HepG2 (cell line): ENCODE measurements around the gene JPH4. TPM values are rescaled to one million over a fixed set of nuclear protein-coding genes. Genes with fewer than 3 reads are reported as not detected.
A peak's percentile ranks its signal among the peaks of the same experiment; 100 is the strongest.

Experiments
- DNMT1 ChIP-seq: sonication (generic); formaldehyde crosslinking; IDR thresholded peaks from 2 replicates; pipeline ENCODE4 v1.5.1; 2020; ENCODE audit warnings: mild to moderate bottlenecking, missing genetic modification reagents
- JUN ChIP-seq: sonication (generic); formaldehyde crosslinking; IDR thresholded peaks from 2 replicates; pipeline ENCODE4 v1.4.0; 2020; ENCODE audit warnings: mild to moderate bottlenecking, missing genetic modification reagents
- MAZ ChIP-seq, 2 experiments: sonication (generic) in 1 of 2; formaldehyde crosslinking in 1 of 2; IDR thresholded peaks; 2 replicates each; pipeline versions ENCODE4 v1.5.0 to v1.6.1; 2012 to 2020; ENCODE audit warnings: low read depth in 2 of 2, mild to moderate bottlenecking in 2 of 2, borderline replicate concordance in 1 of 2, improper control_type of control experiment in 1 of 2, low read length in 1 of 2, missing genetic modification reagents in 1 of 2, moderate library complexity in 1 of 2
- NFAT5 ChIP-seq: sonication (generic); formaldehyde crosslinking; IDR thresholded peaks from 2 replicates; pipeline ENCODE4 v1.4.0; 2020; ENCODE audit warnings: missing genetic modification reagents
- NFATC3 ChIP-seq: sonication (generic); formaldehyde crosslinking; IDR thresholded peaks from 2 replicates; pipeline ENCODE4 v1.5.1; 2020; ENCODE audit warnings: mild to moderate bottlenecking, missing genetic modification reagents
- PHF21A ChIP-seq: sonication (generic); formaldehyde crosslinking; IDR thresholded peaks from 2 replicates; pipeline ENCODE4 v1.5.0; 2020; ENCODE audit warnings: mild to moderate bottlenecking, missing genetic modification reagents
- POLR2AphosphoS2 ChIP-seq: IDR thresholded peaks from 2 replicates; pipeline ENCODE4 v1.6.1; 2011; ENCODE audit warnings: low read depth, low read length, improper control_type of control experiment
- SOX6 ChIP-seq, 2 experiments: fragments of 450-650 bp in 1 of 2; sonication (generic) in 1 of 2; formaldehyde crosslinking in 1 of 2; IDR thresholded peaks; 2 replicates each; pipeline versions ENCODE4 v1.4.0 to v1.6.1; 2017 to 2020; ENCODE audit warnings: antibody characterized with exemption in 1 of 2, mild to moderate bottlenecking in 1 of 2, missing genetic modification reagents in 1 of 2
- ZBTB38 ChIP-seq: sonication (generic); formaldehyde crosslinking; IDR thresholded peaks from 2 replicates; pipeline ENCODE4 v1.5.1; 2020; ENCODE audit warnings: mild to moderate bottlenecking, missing genetic modification reagents
- ZNF143 ChIP-seq: sonication (generic); formaldehyde crosslinking; IDR thresholded peaks from 2 replicates; pipeline ENCODE4 v1.4.0; 2020; ENCODE audit warnings: missing genetic modification reagents
- ZNF260 ChIP-seq: sonication (generic); formaldehyde crosslinking; IDR thresholded peaks from 2 replicates; pipeline ENCODE4 v1.4.0; 2020; ENCODE audit warnings: missing genetic modification reagents, low read depth, mild to moderate bottlenecking, borderline replicate concordance
- ZNF383 ChIP-seq: sonication (generic); formaldehyde crosslinking; IDR thresholded peaks from 2 replicates; pipeline ENCODE4 v1.4.0; 2020; ENCODE audit warnings: missing genetic modification reagents, mild to moderate bottlenecking, borderline replicate concordance
- ZNF431 ChIP-seq: sonication (generic); formaldehyde crosslinking; IDR thresholded peaks from 2 replicates; pipeline ENCODE4 v1.9.0; 2022; ENCODE audit warnings: missing genetic modification reagents, low read depth, mild to moderate bottlenecking, borderline replicate concordance
- ZNF550 ChIP-seq: sonication (generic); formaldehyde crosslinking; IDR thresholded peaks from 2 replicates; pipeline ENCODE4 v1.4.0; 2020; ENCODE audit warnings: mild to moderate bottlenecking, missing genetic modification reagents, borderline replicate concordance
- ZNF619 ChIP-seq: sonication (generic); formaldehyde crosslinking; IDR thresholded peaks from 2 replicates; pipeline ENCODE4 v1.4.0; 2020; ENCODE audit warnings: mild to moderate bottlenecking, missing genetic modification reagents
- polyA plus RNA-seq, 8 experiments: library from polyadenylated mRNA; depleted of rRNA in 3 of 8; stranded (reverse) in 7 of 8; unstranded in 1 of 8; fragments of >200 nt; fragmentation: Illumina TruSeq in 4 of 8; extraction: Trizol in 4 of 8; gene quantifications; 2 replicates each; pipeline versions ENCODE4 v1.2.1 to v1.2.3, GENCODE V29; 2011 to 2016; ENCODE audit warnings: low read depth in 4 of 8, missing spikeins in 1 of 8, mixed read lengths in 1 of 8; ENCODE audit not compliant: insufficient read depth in 1 of 8
- total RNA-seq, 5 experiments: library from RNA; depleted of rRNA; stranded (reverse); fragments of >200 nt; fragmentation: Illumina TruSeq; extraction: Trizol; gene quantifications; 2 replicates each; pipeline ENCODE4 v1.2.3, GENCODE V29; 2016; ENCODE audit warnings: low read depth in 1 of 5
- TF ChIP-seq, protein P1 (sequence below), 2 experiments: sonication (generic) in 1 of 2; formaldehyde crosslinking in 1 of 2; IDR thresholded peaks; 2 replicates each; pipeline versions ENCODE4 v1.4.0 to v1.6.1; 2018 to 2020; ENCODE audit warnings: missing genetic modification reagents in 2 of 2, borderline replicate concordance in 1 of 2, low read depth in 1 of 2, mild to moderate bottlenecking in 1 of 2, missing biosample characterization in 1 of 2
- TF ChIP-seq, protein P2 (sequence below): IDR thresholded peaks from 2 replicates; pipeline ENCODE4 v1.6.1; 2012; ENCODE audit warnings: low read length, improper control_type of control experiment

Gene JPH4
- total and polyA plus RNA-seq, 2 of the 13 experiments (the other 11 are each of a cell fraction or from before 2014, with no cell fraction given): 0.08 to 0.22 TPM

DNA sequence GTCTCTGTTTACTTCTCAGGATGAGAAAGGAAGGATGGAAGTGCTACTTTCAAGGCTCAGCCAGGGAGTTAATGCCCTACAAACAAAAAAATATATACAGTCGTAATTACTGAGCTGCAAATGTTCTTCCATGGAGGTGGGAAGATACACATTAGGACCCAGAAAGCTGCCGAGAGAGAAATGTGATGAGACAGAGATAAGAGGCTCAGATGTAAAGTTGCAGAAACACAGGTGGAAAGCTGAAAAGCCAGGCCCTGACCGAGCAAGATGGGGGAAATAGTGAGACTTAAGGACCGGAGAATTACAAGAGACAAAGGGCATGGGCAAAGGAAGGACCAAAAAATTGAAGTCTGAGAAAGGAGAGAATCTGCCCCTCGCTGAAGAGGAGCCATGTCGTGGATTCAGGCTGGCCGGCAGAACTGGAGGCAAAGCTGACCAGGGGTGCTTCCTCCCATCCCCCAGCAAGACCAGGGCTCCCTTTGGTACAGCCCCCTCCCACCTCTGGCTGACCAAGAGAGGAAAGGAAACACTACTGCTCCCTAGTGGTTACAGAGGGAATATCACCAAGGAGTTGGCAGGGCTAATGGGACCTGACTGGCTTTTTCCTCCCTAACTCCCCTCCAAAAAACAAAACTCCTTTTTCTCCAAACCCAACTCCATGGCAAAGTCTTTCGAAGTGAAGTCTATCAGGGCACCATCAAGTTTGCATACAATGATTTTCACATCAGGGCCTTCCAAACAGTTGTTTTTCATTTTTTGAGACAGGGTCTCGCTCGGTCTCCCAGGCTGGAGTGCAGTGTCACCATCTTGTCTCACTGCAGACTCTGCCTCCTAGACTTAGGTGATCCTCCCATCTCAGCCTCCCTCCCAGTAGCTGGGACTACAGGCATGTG is 39.1 kb downstream of the JPH4 start (continued):
- TF ChIP-seq, protein P1, sequence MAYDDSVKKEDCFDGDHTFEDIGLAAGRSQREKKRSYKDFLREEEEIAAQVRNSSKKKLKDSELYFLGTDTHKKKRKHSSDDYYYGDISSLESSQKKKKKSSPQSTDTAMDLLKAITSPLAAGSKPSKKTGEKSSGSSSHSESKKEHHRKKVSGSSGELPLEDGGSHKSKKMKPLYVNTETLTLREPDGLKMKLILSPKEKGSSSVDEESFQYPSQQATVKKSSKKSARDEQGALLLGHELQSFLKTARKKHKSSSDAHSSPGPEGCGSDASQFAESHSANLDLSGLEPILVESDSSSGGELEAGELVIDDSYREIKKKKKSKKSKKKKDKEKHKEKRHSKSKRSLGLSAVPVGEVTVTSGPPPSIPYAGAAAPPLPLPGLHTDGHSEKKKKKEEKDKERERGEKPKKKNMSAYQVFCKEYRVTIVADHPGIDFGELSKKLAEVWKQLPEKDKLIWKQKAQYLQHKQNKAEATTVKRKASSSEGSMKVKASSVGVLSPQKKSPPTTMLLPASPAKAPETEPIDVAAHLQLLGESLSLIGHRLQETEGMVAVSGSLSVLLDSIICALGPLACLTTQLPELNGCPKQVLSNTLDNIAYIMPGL (CRISPR knock-in tag; IDR thresholded peaks at IDR 0.05; ENCODE audit: borderline replicate concordance in 1 of 2, low read depth in 1 of 2): peak; percentile 49 to 75; a peak in 3 of 4 replicates
- TF ChIP-seq NFAT5 (no peak), ZNF619 (CRISPR knock-in tag) (no peak), ZNF383 (CRISPR knock-in tag) (no peak), ZNF143 (CRISPR knock-in tag) (no peak), ZBTB38 (CRISPR knock-in tag) (no peak), MAZ (IDR thresholded peaks at IDR 0.05; ENCODE audit: borderline replicate concordance, low read depth, low read length) (0 out of 2 replicates have a peak, but pooled peaks have one; percentile 64), MAZ (CRISPR knock-in tag; IDR thresholded peaks at IDR 0.05; ENCODE audit: low read depth) (peak; percentile 64; the same call in 1 of the 2 replicates), SOX6 (IDR thresholded peaks at IDR 0.05) (no peak), SOX6 (CRISPR knock-in tag; IDR thresholded peaks at IDR 0.05) (peak; percentile 50), ZNF550 (peak; percentile 35; the same call in 1 of the 2 replicates), NFATC3 (CRISPR knock-in tag) (no peak), JUN (no peak), DNMT1 (CRISPR knock-in tag) (no peak), ZNF431 (CRISPR knock-in tag) (no peak), POLR2AphosphoS2 (no peak), PHF21A (CRISPR knock-in tag) (no peak), ZNF260 (CRISPR knock-in tag) (no peak)
- TF ChIP-seq, protein P2, sequence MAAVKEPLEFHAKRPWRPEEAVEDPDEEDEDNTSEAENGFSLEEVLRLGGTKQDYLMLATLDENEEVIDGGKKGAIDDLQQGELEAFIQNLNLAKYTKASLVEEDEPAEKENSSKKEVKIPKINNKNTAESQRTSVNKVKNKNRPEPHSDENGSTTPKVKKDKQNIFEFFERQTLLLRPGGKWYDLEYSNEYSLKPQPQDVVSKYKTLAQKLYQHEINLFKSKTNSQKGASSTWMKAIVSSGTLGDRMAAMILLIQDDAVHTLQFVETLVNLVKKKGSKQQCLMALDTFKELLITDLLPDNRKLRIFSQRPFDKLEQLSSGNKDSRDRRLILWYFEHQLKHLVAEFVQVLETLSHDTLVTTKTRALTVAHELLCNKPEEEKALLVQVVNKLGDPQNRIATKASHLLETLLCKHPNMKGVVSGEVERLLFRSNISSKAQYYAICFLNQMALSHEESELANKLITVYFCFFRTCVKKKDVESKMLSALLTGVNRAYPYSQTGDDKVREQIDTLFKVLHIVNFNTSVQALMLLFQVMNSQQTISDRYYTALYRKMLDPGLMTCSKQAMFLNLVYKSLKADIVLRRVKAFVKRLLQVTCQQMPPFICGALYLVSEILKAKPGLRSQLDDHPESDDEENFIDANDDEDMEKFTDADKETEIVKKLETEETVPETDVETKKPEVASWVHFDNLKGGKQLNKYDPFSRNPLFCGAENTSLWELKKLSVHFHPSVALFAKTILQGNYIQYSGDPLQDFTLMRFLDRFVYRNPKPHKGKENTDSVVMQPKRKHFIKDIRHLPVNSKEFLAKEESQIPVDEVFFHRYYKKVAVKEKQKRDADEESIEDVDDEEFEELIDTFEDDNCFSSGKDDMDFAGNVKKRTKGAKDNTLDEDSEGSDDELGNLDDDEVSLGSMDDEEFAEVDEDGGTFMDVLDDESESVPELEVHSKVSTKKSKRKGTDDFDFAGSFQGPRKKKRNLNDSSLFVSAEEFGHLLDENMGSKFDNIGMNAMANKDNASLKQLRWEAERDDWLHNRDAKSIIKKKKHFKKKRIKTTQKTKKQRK: no peak
